ENCODE results near the gene TMEM254.

Gene TMEM254

GRCh38 chr10:80141696-80142460 lies 63.4 kb downstream of the TMEM254 start:
- Histone ChIP-seq H3K4me3 (ENCODE audit: insufficient read depth in 1 of 2, low read depth in 1 of 2, low read length in 2 of 2) (no peak overlapping the region), H2AFZ (ENCODE audit: low read depth, low read length) (no peak overlapping the region), H3K79me1 (replicated peaks; ENCODE audit: low read length, poor library complexity, severe bottlenecking) (no peaks in the 10 kb centered on the region), H3K36me3 (ENCODE audit: control insufficient read depth in 1 of 2, insufficient read depth in 2 of 2, low read depth in 1 of 2, low read length in 2 of 2) (peaks cover 0 to 28% of the 10 kb centered on the region in 2 experiments), H3K27ac (ENCODE audit: low read length, poor library complexity, severe bottlenecking) (no peak overlapping the region), H4K8ac (ENCODE audit: low read length) (no peak overlapping the region), H2BK120ac (ENCODE audit: low read depth, low read length) (no peak overlapping the region), H4K91ac (ENCODE audit: low read length) (no peak overlapping the region), H3K4ac (ENCODE audit: low read depth in 1 of 2, low read length in 2 of 2) (no peak overlapping the region), H3K9ac (ENCODE audit: low read length) (peak overlapping the region; percentile 59), H2BK5ac (ENCODE audit: low read depth, low read length, poor library complexity, severe bottlenecking) (no peak overlapping the region), H3K23ac (ENCODE audit: low read length in 2 of 2) (no peak overlapping the region), H2BK15ac (ENCODE audit: low read depth, poor library complexity, severe bottlenecking) (no peak overlapping the region), H2AK5ac (ENCODE audit: low read length, severe bottlenecking) (no peak overlapping the region), H3K18ac (ENCODE audit: low read depth in 1 of 2, low read length in 2 of 2) (no peak overlapping the region), H3K27me3 (ENCODE audit: control insufficient read depth in 1 of 2, insufficient read depth in 1 of 2, low read length in 2 of 2) (no peaks in the 10 kb centered on the region), H2BK12ac (ENCODE audit: low read length in 2 of 2) (no peak overlapping the region), H3K9me3 (ENCODE audit: control insufficient read depth, low read length) (no peaks in the 10 kb centered on the region), H3K4me1 (ENCODE audit: control insufficient read depth, insufficient read depth, low read depth, low read length) (peaks cover 4% of the 10 kb centered on the region), H3K4me2 (ENCODE audit: low read length, poor library complexity, severe bottlenecking) (no peak overlapping the region), H3K14ac (ENCODE audit: low read length in 2 of 2) (no peak overlapping the region)
- no peak for DNase-seq
- WGBS = 89% methylated on average over 15 of the region's 19 CpGs
